DND-41 (cell line): ENCODE measurements around the gene CLN5.

Experiments used
- ATAC-seq: fragments of 200-7000 bp; cut with Tn5 transposase; 3 replicates; pipeline ENCODE4 v1.9.1; 2021; ENCODE audit warnings: low read depth; ENCODE audit not compliant: insufficient read depth
- DNase-seq: peaks from one replicate; pipeline ENCODE4 v3.0.0-alpha.2; 2020
- H2AFZ ChIP-seq: 2 replicates; pipeline ENCODE4 v1.6.0; 2012; ENCODE audit warnings: low read depth, low read length
- H3K27ac ChIP-seq: 2 replicates; pipeline ENCODE4 v1.5.1; 2012; ENCODE audit warnings: low read length, inconsistent platforms
- H3K27me3 ChIP-seq: fragments of 200-600 bp; sonication (generic); 2 replicates; pipeline ENCODE4 v1.6.0; 2012; ENCODE audit warnings: low read length, mild to moderate bottlenecking, inconsistent platforms; ENCODE audit not compliant: insufficient read depth, poor library complexity
- H3K36me3 ChIP-seq: 2 replicates; pipeline ENCODE4 v1.5.1; 2012; ENCODE audit warnings: low read length, inconsistent platforms; ENCODE audit not compliant: insufficient read depth
- H3K4me1 ChIP-seq: 2 replicates; pipeline ENCODE4 v1.5.1; 2012; ENCODE audit warnings: mild to moderate bottlenecking, low read length; ENCODE audit not compliant: insufficient read depth
- H3K4me2 ChIP-seq: 2 replicates; pipeline ENCODE4 v1.6.0; 2012; ENCODE audit warnings: mild to moderate bottlenecking, moderate library complexity, low read length, inconsistent platforms; ENCODE audit not compliant: insufficient read depth
- H3K4me3 ChIP-seq, 2 experiments: fragments of 200-600 bp in 1 of 2; shearing (Covaris generic) in 1 of 2; 2 replicates each; pipeline ENCODE4 v1.5.1; 2012 to 2016; ENCODE audit warnings: inconsistent platforms in 2 of 2, low read length in 2 of 2, mild to moderate bottlenecking in 2 of 2, low read depth in 1 of 2, moderate library complexity in 1 of 2
- H3K79me2 ChIP-seq: 2 replicates; pipeline ENCODE4 v1.6.0; 2012; ENCODE audit warnings: low read length, inconsistent platforms; ENCODE audit not compliant: insufficient read depth
- H3K9ac ChIP-seq: 2 replicates; pipeline ENCODE4 v1.6.0; 2012; ENCODE audit warnings: low read depth, mild to moderate bottlenecking, inconsistent platforms, low read length, moderate library complexity
- H3K9me3 ChIP-seq: 2 replicates; pipeline ENCODE4 v1.5.1; 2012; ENCODE audit warnings: low read length, moderate library complexity, mild to moderate bottlenecking, inconsistent platforms; ENCODE audit not compliant: insufficient read depth, severe bottlenecking
- H4K20me1 ChIP-seq: 2 replicates; pipeline ENCODE4 v1.6.0; 2012; ENCODE audit warnings: low read length; ENCODE audit not compliant: insufficient read depth
- CTCF ChIP-seq: IDR thresholded peaks from 2 replicates; pipeline ENCODE4 v1.5.1; 2012; ENCODE audit warnings: borderline replicate concordance, low read length, moderate library complexity, mild to moderate bottlenecking; ENCODE audit not compliant: poor library complexity, severe bottlenecking; ENCODE audit errors: extremely low read depth
- EZH2 ChIP-seq: IDR thresholded peaks from 3 replicates; pipeline ENCODE4 v1.6.1; 2012; ENCODE audit warnings: borderline replicate concordance, low read depth, mild to moderate bottlenecking, moderate library complexity, low read length, inconsistent platforms; ENCODE audit not compliant: severe bottlenecking

Gene CLN5

DNA sequence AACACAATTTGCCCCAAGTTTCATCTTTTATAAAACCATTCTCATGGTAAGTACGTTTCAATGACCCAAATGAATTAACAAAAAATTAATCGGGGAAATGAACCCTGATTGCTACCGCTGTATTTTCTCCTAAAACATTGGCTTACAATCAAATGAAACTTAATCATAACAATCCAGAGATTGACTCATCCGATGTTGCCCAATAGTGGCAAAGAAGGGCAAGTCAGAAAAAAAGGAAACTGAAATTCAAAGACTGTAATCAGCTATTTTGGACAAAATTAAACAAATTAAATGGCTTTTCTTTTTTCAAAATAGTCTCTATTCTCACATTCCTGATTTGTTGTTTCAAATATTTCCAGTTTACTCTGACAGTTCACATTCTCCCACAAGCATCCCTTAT lies 47.4 kb upstream of the CLN5 start:
- no peaks in the 10 kb centered on the region for H3K4me1 ChIP-seq
- H3K9me3 ChIP-seq: no peaks in the 10 kb centered on the region
- no peak overlapping the region for H3K4me3 ChIP-seq
- DNase-seq: no peak
- no peaks in the 10 kb centered on the region for H3K27me3 ChIP-seq
- H3K4me2 ChIP-seq: no peak overlapping the region
- H3K79me2 ChIP-seq: no peaks in the 10 kb centered on the region
- no peak overlapping the region for H3K9ac ChIP-seq
- no peak overlapping the region for H2AFZ ChIP-seq
- H4K20me1 ChIP-seq: no peaks in the 10 kb centered on the region
- TF ChIP-seq CTCF (no peak), EZH2 (no peak)
- no peaks in the 10 kb centered on the region for H3K36me3 ChIP-seq
- ATAC-seq: no peak
- no peak overlapping the region for H3K27ac ChIP-seq

- Histone ChIP-seq H3K9ac (no peak within 1 kb of the TSS), H4K20me1 (no peaks in the 10 kb centered on the region), H3K27ac (no peak within 1 kb of the TSS), H3K9me3 (no peaks in the 10 kb centered on the region), H3K4me2 (no peak within 1 kb of the TSS), H3K4me1 (no peaks in the 10 kb centered on the region), H3K36me3 (no peaks in the 10 kb centered on the region), H3K79me2 (no peaks in the 10 kb centered on the region), H3K27me3 (peaks cover 2% of the 10 kb centered on the region), H3K4me3 (no peak within 1 kb of the TSS), H2AFZ (no peak within 1 kb of the TSS)
- ATAC-seq (no peak), DNase-seq (no peak)
- no peak for TF ChIP-seq CTCF
- TF ChIP-seq EZH2: no peak
Observed at GRCh38 chr13:76948149-76948548, 43.7 kb upstream of the CLN5 start, which contains the start of gene ACOD1. TSS of gene ACOD1 (plus strand) at chr13:76948511. CDS start at chr13:76948559, 48 bp downstream.

- no peak overlapping the region for H3K4me3 ChIP-seq
- no peaks in the 10 kb centered on the region for H4K20me1 ChIP-seq
- H3K4me1 ChIP-seq: no peaks in the 10 kb centered on the region
- no peak for ATAC-seq
- H2AFZ ChIP-seq: no peak overlapping the region
- H3K36me3 ChIP-seq: no peaks in the 10 kb centered on the region
- DNase-seq: no peak
- TF ChIP-seq CTCF: no peak
- no peak for TF ChIP-seq EZH2
- H3K27me3 ChIP-seq: peaks cover 2% of the 10 kb centered on the region
- no peak overlapping the region for H3K4me2 ChIP-seq
- no peaks in the 10 kb centered on the region for H3K9me3 ChIP-seq
- H3K9ac ChIP-seq: no peak overlapping the region
- no peak overlapping the region for H3K27ac ChIP-seq
- H3K79me2 ChIP-seq: no peaks in the 10 kb centered on the region
Observed at GRCh38 chr13:76950101-76950500, 41.8 kb upstream of the CLN5 start.

GRCh38 chr13:76953968-76954367 lies 37.9 kb upstream of the CLN5 start:
- no peaks in the 10 kb centered on the region for H3K4me1 ChIP-seq
- H4K20me1 ChIP-seq: no peaks in the 10 kb centered on the region
- H3K4me2 ChIP-seq: no peak overlapping the region
- no peaks in the 10 kb centered on the region for H3K36me3 ChIP-seq
- no peak overlapping the region for H3K27ac ChIP-seq
- H3K79me2 ChIP-seq: no peaks in the 10 kb centered on the region
- no peak overlapping the region for H3K9ac ChIP-seq
- TF ChIP-seq CTCF (no peak), EZH2 (no peak)
- H3K4me3 ChIP-seq: no peak overlapping the region
- no peak overlapping the region for H2AFZ ChIP-seq
- peaks cover 2% of the 10 kb centered on the region for H3K27me3 ChIP-seq
- ATAC-seq: no peak
- DNase-seq: no peak
- peaks cover 4% of the 10 kb centered on the region for H3K9me3 ChIP-seq
